Immature natural killer cell (primary cell): Measurements from ENCODE around the gene ZNF254. TPM values are rescaled to one million over a fixed set of nuclear protein-coding genes. Genes with fewer than 3 reads are reported as not detected.
"Not testable (repeated sequence)": the region's sequence is repeated elsewhere in the genome, so short reads cannot be mapped to it uniquely, and the experiment has no call there.

Experiments
- DNase-seq, 3 donors: peaks; one replicate each; pipeline ENCODE4 v3.0.0; 2022; ENCODE audit warnings: mixed read lengths in 1 of 3
- H3K27ac Mint-ChIP-seq, 6 donors: one replicate each; pipeline ENCODE4 v1.8.0; 2020; ENCODE audit warnings: mixed read lengths in 6 of 6, mild to moderate bottlenecking in 5 of 6, inconsistent platforms in 4 of 6, moderate library complexity in 3 of 6
- H3K27me3 Mint-ChIP-seq, 3 donors: one replicate each; pipeline ENCODE4 v1.8.0; 2020 to 2021; ENCODE audit warnings: low read depth in 3 of 3, mild to moderate bottlenecking in 3 of 3, mixed read lengths in 3 of 3, moderate library complexity in 3 of 3, inconsistent platforms in 1 of 3
- H3K36me3 Mint-ChIP-seq, 3 donors: one replicate each; pipeline ENCODE4 v1.8.0; 2020; ENCODE audit warnings: mixed read lengths in 3 of 3, inconsistent platforms in 2 of 3, mild to moderate bottlenecking in 2 of 3
- H3K4me1 Mint-ChIP-seq, 2 donors: one replicate each; pipeline ENCODE4 v1.8.0; 2020; ENCODE audit warnings: inconsistent platforms in 2 of 2, mild to moderate bottlenecking in 2 of 2, mixed read lengths in 2 of 2, moderate library complexity in 1 of 2
- H3K4me3 Mint-ChIP-seq, 5 donors: one replicate each; pipeline ENCODE4 v1.8.0; 2020; ENCODE audit warnings: mild to moderate bottlenecking in 5 of 5, mixed read lengths in 5 of 5, inconsistent platforms in 3 of 5, moderate library complexity in 3 of 5
- H3K9me3 Mint-ChIP-seq, 6 donors: one replicate each; pipeline ENCODE4 v1.8.0; 2020; ENCODE audit warnings: mild to moderate bottlenecking in 6 of 6, mixed read lengths in 6 of 6, inconsistent platforms in 4 of 6, moderate library complexity in 3 of 6
- polyA plus RNA-seq, 3 donors: library from polyadenylated mRNA; unstranded; fragments of 300-500 nt; fragmentation: Illumina TruSeq; gene quantifications; one replicate each; pipeline ENCODE4 v1.2.3, GENCODE V29; 2021

Gene ZNF254
- polyA plus RNA-seq, 3 donors from 2014 or later: 4.4 to 6.9 (median 5.7) TPM

- H3K36me3 Mint-ChIP-seq: peaks cover 5 to 17% (median 16%) of the 10 kb centered on the region in 3 donors
- no peak overlapping the region for H3K27ac Mint-ChIP-seq
- H3K4me1 Mint-ChIP-seq: peaks cover 0 to 3% of the 10 kb centered on the region in 2 donors
- H3K27me3 Mint-ChIP-seq: peaks cover 0 to 1% (median 0%) of the 10 kb centered on the region in 3 donors
- H3K9me3 Mint-ChIP-seq: no peaks in the 10 kb centered on the region
- no peak for DNase-seq
- no peak overlapping the region for H3K4me3 Mint-ChIP-seq
Measured at GRCh38 chr19:24081056-24081455, 5.9 kb upstream of the ZNF254 start.

DNA sequence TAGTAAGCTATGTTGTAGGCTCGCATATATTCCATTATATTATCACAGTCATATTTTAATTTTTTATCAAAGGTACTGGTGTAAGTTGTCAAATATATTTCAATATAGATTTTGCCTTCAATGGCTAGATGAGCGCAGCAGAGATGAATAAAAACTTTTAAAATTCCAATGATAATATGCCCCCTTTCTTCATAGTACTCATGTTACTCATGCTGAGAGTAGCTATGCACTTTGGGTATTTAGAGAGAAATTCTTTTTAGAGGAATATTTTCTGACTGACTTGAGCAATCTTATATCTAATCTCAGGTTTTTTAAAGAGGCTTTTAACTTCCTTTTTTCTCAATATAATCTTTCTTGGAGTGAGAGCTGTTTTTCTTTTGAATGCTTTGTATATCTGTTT, 11.4 kb downstream of the ZNF254 start:
- Mint-ChIP-seq H3K27ac (no peak overlapping the region), H3K27me3 (no peaks in the 10 kb centered on the region), H3K4me3 (no peak overlapping the region), H3K9me3 (no peaks in the 10 kb centered on the region), H3K4me1 (peaks cover 54 to 86% of the 10 kb centered on the region in 2 donors), H3K36me3 (peaks cover 7 to 8% (median 7%) of the 10 kb centered on the region in 3 donors)
- no peak for DNase-seq

- Mint-ChIP-seq H3K4me3 (peak overlapping the region in 1 of 5 donors; percentile 3), H3K27ac (no peak overlapping the region), H3K9me3 (no peaks in the 10 kb centered on the region), H3K36me3 (peaks cover 12 to 16% (median 15%) of the 10 kb centered on the region in 3 donors), H3K4me1 (peaks cover 47 to 82% of the 10 kb centered on the region in 2 donors), H3K27me3 (peaks cover 0 to 1% (median 0%) of the 10 kb centered on the region in 3 donors)
- DNase-seq: no peak
Measured at GRCh38 chr19:24099829-24100228, 12.8 kb downstream of the ZNF254 start.

DNA sequence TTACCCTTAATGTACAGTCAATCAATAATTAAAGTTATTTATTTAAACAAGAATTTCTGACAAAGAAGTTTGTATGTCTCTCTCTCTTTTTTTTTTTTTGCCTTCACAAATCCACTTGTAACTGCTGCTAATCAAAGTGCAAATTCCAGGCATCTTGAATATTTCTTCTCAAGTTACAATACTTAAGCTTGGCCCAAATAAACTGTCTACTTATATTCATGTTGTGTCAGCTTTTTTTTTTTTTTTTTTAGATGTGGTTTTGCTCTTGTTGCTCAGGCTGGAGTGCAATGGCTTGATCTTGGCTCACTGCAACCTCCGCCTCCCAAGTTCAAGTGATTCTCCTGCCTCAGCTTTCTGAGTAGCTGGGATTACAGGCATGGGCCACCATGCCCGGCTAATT, 13.6 kb downstream of the ZNF254 start:
- H3K27me3 Mint-ChIP-seq, DNase-seq, H3K9me3 Mint-ChIP-seq, H3K27ac Mint-ChIP-seq, H3K4me3 Mint-ChIP-seq: not testable (repeated sequence)
- H3K36me3 Mint-ChIP-seq: peaks cover 16 to 21% (median 19%) of the 10 kb centered on the region in 3 donors
- peaks cover 39 to 81% of the 10 kb centered on the region in 2 donors for H3K4me1 Mint-ChIP-seq

DNA sequence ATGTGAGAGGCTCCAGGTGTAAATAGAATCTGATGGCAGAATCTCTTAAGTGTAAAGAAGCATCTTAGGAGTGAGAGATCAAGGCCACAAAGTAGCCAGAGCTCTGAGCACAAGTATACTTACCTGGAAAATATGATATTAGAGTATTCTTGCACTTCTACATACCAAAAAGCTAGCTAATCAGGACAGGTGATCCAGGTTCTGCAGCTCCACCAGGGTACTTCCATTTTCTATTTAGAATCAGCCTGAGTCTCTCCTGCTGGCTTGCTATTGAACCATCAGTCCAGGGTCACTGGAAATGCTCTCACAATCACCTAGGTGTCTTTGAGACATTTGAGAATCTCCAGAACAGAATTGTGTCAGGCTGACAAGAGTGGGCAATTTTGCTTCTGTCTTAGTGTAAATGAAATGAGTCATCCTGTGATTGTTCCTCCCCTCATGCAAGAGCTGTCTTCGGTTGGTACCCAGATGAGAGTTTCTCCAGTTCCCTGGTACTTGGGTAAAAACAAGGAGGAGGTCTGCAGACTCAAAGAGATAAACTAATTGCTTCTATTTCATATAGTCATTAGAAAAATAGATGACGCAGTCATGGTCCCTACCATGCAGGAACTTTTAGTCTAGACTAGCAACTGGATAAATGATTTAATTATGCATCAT, 14.6 kb downstream of the ZNF254 start:
- DNase-seq: no peak
- Mint-ChIP-seq H3K4me3 (no peak overlapping the region), H3K27ac (peak overlapping the region in 1 of 6 donors; percentile 31), H3K4me1 (peaks cover 30 to 76% of the 10 kb centered on the region in 2 donors), H3K36me3 (peaks cover 25 to 26% (median 26%) of the 10 kb centered on the region in 3 donors), H3K9me3 (no peaks in the 10 kb centered on the region), H3K27me3 (peaks cover 0 to 1% (median 0%) of the 10 kb centered on the region in 3 donors)

DNA sequence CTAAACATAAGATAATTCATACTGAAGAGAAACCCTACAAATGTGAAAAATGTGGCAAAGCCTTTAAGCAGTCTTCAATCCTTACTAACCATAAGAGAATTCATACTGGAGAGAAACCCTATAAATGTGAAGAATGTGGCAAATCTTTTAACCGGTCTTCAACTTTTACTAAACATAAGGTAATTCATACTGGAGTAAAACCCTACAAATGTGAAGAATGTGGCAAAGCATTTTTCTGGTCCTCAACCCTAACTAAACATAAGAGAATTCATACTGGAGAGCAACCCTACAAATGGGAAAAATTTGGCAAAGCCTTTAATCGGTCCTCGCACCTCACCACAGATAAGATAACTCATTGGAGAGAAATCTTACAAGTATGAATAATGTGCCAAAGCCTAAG, 40.6 kb downstream of the ZNF254 start:
- Mint-ChIP-seq H3K9me3 (peaks cover 51 to 92% (median 86%) of the 10 kb centered on the region in 6 donors), H3K36me3 (peaks cover 74 to 79% (median 74%) of the 10 kb centered on the region in 3 donors), H3K27me3 (peaks cover 0 to 6% (median 0%) of the 10 kb centered on the region in 3 donors), H3K4me1 (no peaks in the 10 kb centered on the region), H3K27ac (no peak overlapping the region), H3K4me3 (no peak overlapping the region)
- DNase-seq: no peak

DNA sequence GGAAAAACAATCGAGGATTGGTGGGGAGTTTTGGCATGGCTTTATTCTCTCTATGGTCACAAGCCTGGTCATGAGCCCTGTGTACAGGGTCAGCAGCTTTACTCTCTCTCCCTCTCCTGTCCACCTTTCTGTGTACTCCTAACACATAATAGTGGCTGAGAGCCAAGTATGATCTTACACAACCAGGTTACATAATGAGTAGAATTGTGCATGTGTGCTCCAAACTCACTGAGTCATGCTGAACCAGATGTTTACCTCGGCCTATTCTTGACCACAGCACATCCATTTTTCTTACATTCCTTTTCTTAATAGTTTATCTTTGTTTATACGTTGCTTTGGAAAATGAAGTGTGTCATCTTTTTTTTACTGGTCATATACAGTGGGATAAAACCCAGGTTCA, 53.1 kb downstream of the ZNF254 start:
- no peak for DNase-seq
- H3K9me3 Mint-ChIP-seq: peaks cover 41 to 100% (median 88%) of the 10 kb centered on the region in 6 donors
- peaks cover 29 to 45% (median 37%) of the 10 kb centered on the region in 3 donors for H3K36me3 Mint-ChIP-seq

DNA sequence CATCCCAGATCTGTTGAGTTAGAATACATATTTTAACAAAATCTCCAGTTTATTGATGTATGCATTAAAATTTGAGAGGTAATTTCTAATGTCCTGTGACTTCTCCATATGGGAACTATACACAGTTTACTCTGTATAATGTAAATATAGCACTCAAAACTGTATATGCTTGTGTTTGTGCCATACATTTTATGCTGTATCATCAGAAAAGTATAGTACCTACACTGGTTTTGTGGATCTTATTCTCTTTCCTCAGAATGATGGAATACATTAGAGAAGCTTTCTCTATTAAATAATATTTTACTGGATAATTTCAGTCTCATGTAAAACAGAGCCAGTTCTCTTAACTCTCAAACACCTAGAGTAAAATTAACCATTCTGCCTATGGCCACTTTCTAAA, 53.6 kb downstream of the ZNF254 start:
- H3K4me3 Mint-ChIP-seq: no peak overlapping the region
- peaks cover 40 to 98% (median 88%) of the 10 kb centered on the region in 6 donors for H3K9me3 Mint-ChIP-seq
- no peak for DNase-seq
- no peak overlapping the region for H3K27ac Mint-ChIP-seq
- peaks cover 29 to 44% (median 37%) of the 10 kb centered on the region in 3 donors for H3K36me3 Mint-ChIP-seq
- peaks cover 0 to 2% (median 0%) of the 10 kb centered on the region in 3 donors for H3K27me3 Mint-ChIP-seq
- no peaks in the 10 kb centered on the region for H3K4me1 Mint-ChIP-seq

More for the DNA sequence above, 53.1 kb downstream of the ZNF254 start:
- H3K27me3 Mint-ChIP-seq: peaks cover 0 to 2% (median 0%) of the 10 kb centered on the region in 3 donors
- no peaks in the 10 kb centered on the region for H3K4me1 Mint-ChIP-seq
- H3K27ac Mint-ChIP-seq: no peak overlapping the region
- H3K4me3 Mint-ChIP-seq: no peak overlapping the region

GRCh38 chr19:24141612-24142011, 54.6 kb downstream of the ZNF254 start:
- Mint-ChIP-seq H3K27ac (no peak overlapping the region), H3K36me3 (peaks cover 27 to 40% (median 35%) of the 10 kb centered on the region in 3 donors), H3K4me3 (no peak overlapping the region), H3K9me3 (peaks cover 34 to 95% (median 84%) of the 10 kb centered on the region in 6 donors), H3K4me1 (no peaks in the 10 kb centered on the region), H3K27me3 (peaks cover 0 to under 1% (median 0%) of the 10 kb centered on the region in 3 donors)
- no peak for DNase-seq

DNA sequence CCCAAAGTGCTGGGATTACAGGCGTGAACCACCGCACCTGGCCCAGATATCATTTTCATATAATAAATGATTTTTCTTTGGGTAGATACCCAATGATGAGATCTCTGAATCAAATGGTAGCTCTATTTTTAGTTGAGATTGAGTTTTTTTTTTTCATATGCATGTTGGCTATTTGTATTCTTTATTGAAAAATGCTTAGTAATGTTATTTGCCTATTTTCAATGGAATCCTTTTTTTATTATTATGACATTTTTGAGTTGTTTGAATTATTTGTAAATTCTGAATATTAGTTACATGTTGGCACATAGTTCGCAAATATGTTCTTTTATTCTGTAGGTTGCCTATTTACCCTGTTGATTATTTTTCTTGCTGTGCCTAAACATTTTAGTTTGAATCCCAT, 55.8 kb downstream of the ZNF254 start:
- no peak overlapping the region for H3K4me3 Mint-ChIP-seq
- H3K36me3 Mint-ChIP-seq: peaks cover 27 to 40% (median 33%) of the 10 kb centered on the region in 3 donors
- peaks cover 32 to 95% (median 80%) of the 10 kb centered on the region in 6 donors for H3K9me3 Mint-ChIP-seq

GRCh38 chr19:24159707-24160106, 72.7 kb downstream of the ZNF254 start:
- H3K4me1 Mint-ChIP-seq: no peaks in the 10 kb centered on the region
- H3K9me3 Mint-ChIP-seq: peaks cover 35 to 83% (median 75%) of the 10 kb centered on the region in 6 donors
- H3K27ac Mint-ChIP-seq: no peak overlapping the region
- no peak overlapping the region for H3K4me3 Mint-ChIP-seq
- H3K27me3 Mint-ChIP-seq: peaks cover 0 to 4% (median 0%) of the 10 kb centered on the region in 3 donors
- H3K36me3 Mint-ChIP-seq: peaks cover 17 to 29% (median 24%) of the 10 kb centered on the region in 3 donors
- DNase-seq: no peak

More for the DNA sequence above, 55.8 kb downstream of the ZNF254 start:
- DNase-seq: no peak
- Mint-ChIP-seq H3K27ac (no peak overlapping the region), H3K4me1 (no peaks in the 10 kb centered on the region), H3K27me3 (peaks cover 0 to 1% (median 0%) of the 10 kb centered on the region in 3 donors)

DNA sequence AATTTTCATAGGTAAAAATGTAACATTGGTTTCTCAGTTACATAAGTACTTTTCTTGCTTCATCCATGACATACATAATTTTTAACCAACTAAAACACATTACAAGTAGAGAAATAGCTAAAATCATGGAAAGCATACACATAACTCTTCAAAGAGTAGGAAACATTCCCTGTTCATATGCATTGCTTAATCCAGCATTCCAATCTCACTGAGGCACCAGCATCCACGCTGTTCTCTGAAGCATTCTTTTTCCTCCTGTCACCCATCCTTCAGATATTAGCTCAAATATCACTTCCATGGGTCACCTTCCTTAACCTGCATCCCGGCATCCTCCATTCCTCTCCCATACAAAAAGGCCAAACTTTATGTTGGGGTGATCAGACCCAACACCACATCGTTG, 79.1 kb downstream of the ZNF254 start:
- H3K4me1 Mint-ChIP-seq: no peaks in the 10 kb centered on the region
- DNase-seq: no peak
- peaks cover 4 to 19% (median 8%) of the 10 kb centered on the region in 3 donors for H3K36me3 Mint-ChIP-seq
- H3K27me3 Mint-ChIP-seq: peaks cover 0 to 4% (median 0%) of the 10 kb centered on the region in 3 donors
- H3K4me3 Mint-ChIP-seq: no peak overlapping the region
- peaks cover 35 to 90% (median 68%) of the 10 kb centered on the region in 6 donors for H3K9me3 Mint-ChIP-seq
- H3K27ac Mint-ChIP-seq: no peak overlapping the region

DNA sequence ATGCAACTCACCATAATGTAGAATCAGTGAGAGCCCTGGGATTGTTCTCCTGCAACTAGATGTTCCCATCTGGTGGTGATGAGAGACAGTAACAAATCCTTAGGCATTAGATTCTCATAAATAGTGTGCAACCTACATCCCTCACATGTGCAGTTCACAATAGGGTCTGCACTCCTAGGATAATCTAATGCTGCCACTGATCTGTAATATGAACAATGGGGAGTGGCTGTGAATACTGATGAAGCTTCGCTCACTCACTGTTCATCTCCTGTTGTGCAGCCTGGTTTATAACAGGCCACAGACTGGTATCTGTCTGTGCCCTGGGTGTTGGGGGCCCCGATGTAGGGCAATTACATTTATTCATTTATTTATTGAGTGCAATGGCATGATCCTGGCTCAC, 86.9 kb downstream of the ZNF254 start:
- H3K36me3 Mint-ChIP-seq: peaks cover 1 to 7% (median 4%) of the 10 kb centered on the region in 3 donors
- H3K4me1 Mint-ChIP-seq: no peaks in the 10 kb centered on the region
- H3K4me3 Mint-ChIP-seq: no peak overlapping the region
- H3K9me3 Mint-ChIP-seq: peaks cover 11 to 74% (median 52%) of the 10 kb centered on the region in 6 donors
- peaks cover 0 to 3% (median 0%) of the 10 kb centered on the region in 3 donors for H3K27me3 Mint-ChIP-seq
- H3K27ac Mint-ChIP-seq: no peak overlapping the region
- no peak for DNase-seq

DNA sequence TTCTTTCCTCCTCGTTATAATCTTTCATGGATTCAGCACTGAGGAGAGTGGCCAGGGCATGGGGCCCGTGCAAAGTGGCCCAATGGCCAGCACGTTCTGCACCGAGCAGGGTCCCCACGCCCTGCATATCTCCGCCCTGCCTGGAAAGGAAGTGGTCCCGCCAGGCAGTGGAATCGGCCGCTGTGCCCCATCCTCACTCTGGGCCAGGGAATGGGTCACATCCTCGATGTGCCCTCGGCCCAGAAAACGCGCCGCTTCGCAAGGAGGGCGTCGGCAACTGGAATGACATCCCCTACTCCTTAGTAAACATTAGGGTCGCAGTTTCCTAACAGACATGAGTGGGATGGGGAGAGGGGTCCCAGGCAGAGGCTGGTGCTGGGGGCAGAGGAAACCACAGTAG, 90.7 kb downstream of the ZNF254 start:
- no peak overlapping the region for H3K27ac Mint-ChIP-seq
- H3K9me3 Mint-ChIP-seq: peaks cover 12 to 62% (median 58%) of the 10 kb centered on the region in 6 donors

More for the DNA sequence above, 90.7 kb downstream of the ZNF254 start:
- H3K4me1 Mint-ChIP-seq: no peaks in the 10 kb centered on the region
- peaks cover 3 to 6% (median 4%) of the 10 kb centered on the region in 3 donors for H3K36me3 Mint-ChIP-seq
- no peak for DNase-seq
- no peak overlapping the region for H3K4me3 Mint-ChIP-seq
- peaks cover 0 to 3% (median 0%) of the 10 kb centered on the region in 3 donors for H3K27me3 Mint-ChIP-seq
